Measurements from ENCODE around the gene DRC1. TPM values are rescaled to one million over a fixed set of nuclear protein-coding genes. Genes with fewer than 3 reads are reported as not detected.

DRC1 gene
- total and polyA plus RNA-seq, 2 of the 13 experiments (the other 11 are each of a cell fraction or from before 2014, with no cell fraction given) = 0.07 TPM; not detected in 1

- in situ Hi-C loops (cut with HindIII; ENCODE audit: extremely low pct_ligation_motif_present, low pct_unique_long_range_greater_than_20kb) = no loop called here
- Histone ChIP-seq H3K4me2 (ENCODE audit: low read depth, low read length) (peak overlapping the region; percentile 67), H2AFZ (ENCODE audit: low read length) (no peak overlapping the region), H3K9ac (ENCODE audit: insufficient read depth, low read depth, low read length) (no peak overlapping the region), H4K20me1 (ENCODE audit: insufficient read depth, low read length) (no peaks in the 10 kb centered on the region; the same call in 1 of the 2 replicates), H3K79me2 (ENCODE audit: insufficient read depth, low read length) (no peaks in the 10 kb centered on the region), H3K4me3 (replicated peaks in 1 of 3; ENCODE audit: insufficient read depth in 1 of 3, low read depth in 2 of 3, low read length in 3 of 3) (peak overlapping the region in 2 of 3 experiments; percentile 7 to 62; a peak in 1 of 6 replicates), H3K9me3 (ENCODE audit: low read length) (no peaks in the 10 kb centered on the region), H3K27ac (ENCODE audit: extremely low read length, insufficient read depth, low read length) (no peak overlapping the region), H3K27me3 (ENCODE audit: control insufficient read depth in 1 of 2, insufficient read depth in 2 of 2, low read length in 2 of 2) (peaks cover 3 to 74% of the 10 kb centered on the region in 2 experiments), H3K36me3 (replicated peaks in 1 of 2; ENCODE audit: control insufficient read depth in 1 of 2, insufficient read depth in 2 of 2, low read length in 2 of 2) (no peaks in the 10 kb centered on the region), H3K4me1 (ENCODE audit: insufficient read depth, low read length) (peaks cover 10% of the 10 kb centered on the region)
- DNase-seq (ENCODE audit: low spot score) (peak; percentile 61), ATAC-seq (peak; percentile 95), FAIRE-seq (no peak)
- no TSS peak for BruUV-seq (replicated peaks)
- POLR2A ChIA-PET = no interaction called here
- intact Hi-C loops (cut with micrococcal nuclease; ENCODE audit: unreplicated experiment) = no loop called here
- CTCF ChIA-PET (ENCODE audit: low intra/inter-chr PET ratio, low total read pairs) = interaction anchor here (0.8 to 1.2 kb wide), 2 partner anchors 74 to 75 kb away, joined by 3 to 4 read pairs; no protein-coding TSS in a partner anchor
- WGBS (ENCODE audit: low lambda C conversion rate) = 13% methylated on average over 31 of the region's 41 CpGs
- TF ChIP-seq, protein P1, sequence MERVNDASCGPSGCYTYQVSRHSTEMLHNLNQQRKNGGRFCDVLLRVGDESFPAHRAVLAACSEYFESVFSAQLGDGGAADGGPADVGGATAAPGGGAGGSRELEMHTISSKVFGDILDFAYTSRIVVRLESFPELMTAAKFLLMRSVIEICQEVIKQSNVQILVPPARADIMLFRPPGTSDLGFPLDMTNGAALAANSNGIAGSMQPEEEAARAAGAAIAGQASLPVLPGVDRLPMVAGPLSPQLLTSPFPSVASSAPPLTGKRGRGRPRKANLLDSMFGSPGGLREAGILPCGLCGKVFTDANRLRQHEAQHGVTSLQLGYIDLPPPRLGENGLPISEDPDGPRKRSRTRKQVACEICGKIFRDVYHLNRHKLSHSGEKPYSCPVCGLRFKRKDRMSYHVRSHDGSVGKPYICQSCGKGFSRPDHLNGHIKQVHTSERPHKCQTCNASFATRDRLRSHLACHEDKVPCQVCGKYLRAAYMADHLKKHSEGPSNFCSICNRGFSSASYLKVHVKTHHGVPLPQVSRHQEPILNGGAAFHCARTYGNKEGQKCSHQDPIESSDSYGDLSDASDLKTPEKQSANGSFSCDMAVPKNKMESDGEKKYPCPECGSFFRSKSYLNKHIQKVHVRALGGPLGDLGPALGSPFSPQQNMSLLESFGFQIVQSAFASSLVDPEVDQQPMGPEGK (CRISPR knock-in tag; IDR thresholded peaks at IDR 0.05) = 0 out of 2 replicates have a peak, but pooled peaks have one; percentile 37
- TF ChIP-seq SIX1 (CRISPR knock-in tag; IDR thresholded peaks at IDR 0.05; ENCODE audit: borderline replicate concordance) = 0 out of 2 replicates have a peak, but pooled peaks have one; percentile 21
- no peak for TF ChIP-seq ARHGAP35 (CRISPR knock-in tag; IDR thresholded peaks at IDR 0.05; ENCODE audit: borderline replicate concordance)
- TF ChIP-seq ZNF572 (CRISPR knock-in tag; IDR thresholded peaks at IDR 0.05) = 0 out of 2 replicates have a peak, but pooled peaks have one; percentile 59
- peak; percentile 23; the same call in 1 of the 2 replicates for TF ChIP-seq HOXA3 (CRISPR knock-in tag; IDR thresholded peaks at IDR 0.05)
- TF ChIP-seq HMGXB4 (CRISPR knock-in tag; IDR thresholded peaks at IDR 0.05; ENCODE audit: borderline replicate concordance in 1 of 2, low read depth in 1 of 2) = peak; percentile 66 to 72
- peak; percentile 22; the same call in 1 of the 2 replicates for TF ChIP-seq SP2 (CRISPR knock-in tag; IDR thresholded peaks at IDR 0.05)
- TF ChIP-seq, protein P2, sequence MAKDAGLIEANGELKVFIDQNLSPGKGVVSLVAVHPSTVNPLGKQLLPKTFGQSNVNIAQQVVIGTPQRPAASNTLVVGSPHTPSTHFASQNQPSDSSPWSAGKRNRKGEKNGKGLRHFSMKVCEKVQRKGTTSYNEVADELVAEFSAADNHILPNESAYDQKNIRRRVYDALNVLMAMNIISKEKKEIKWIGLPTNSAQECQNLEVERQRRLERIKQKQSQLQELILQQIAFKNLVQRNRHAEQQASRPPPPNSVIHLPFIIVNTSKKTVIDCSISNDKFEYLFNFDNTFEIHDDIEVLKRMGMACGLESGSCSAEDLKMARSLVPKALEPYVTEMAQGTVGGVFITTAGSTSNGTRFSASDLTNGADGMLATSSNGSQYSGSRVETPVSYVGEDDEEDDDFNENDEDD (CRISPR knock-in tag; IDR thresholded peaks at IDR 0.05; ENCODE audit: borderline replicate concordance) = peak; percentile 30; the same call in 1 of the 2 replicates
- TF ChIP-seq ZNF652 (CRISPR knock-in tag; IDR thresholded peaks at IDR 0.05; ENCODE audit: borderline replicate concordance, low read depth) = no peak
- TF ChIP-seq ELF3 (CRISPR knock-in tag; IDR thresholded peaks at IDR 0.05) = peak; percentile 56; the same call in 1 of the 2 replicates
- 0 out of 2 replicates have a peak, but pooled peaks have one; percentile 24 for TF ChIP-seq ZNF788 (CRISPR knock-in tag; IDR thresholded peaks at IDR 0.05; ENCODE audit: borderline replicate concordance)
- peak; percentile 24; the same call in 1 of the 2 replicates for TF ChIP-seq ZNF768 (CRISPR knock-in tag; IDR thresholded peaks at IDR 0.05)
- TF ChIP-seq, protein P3, sequence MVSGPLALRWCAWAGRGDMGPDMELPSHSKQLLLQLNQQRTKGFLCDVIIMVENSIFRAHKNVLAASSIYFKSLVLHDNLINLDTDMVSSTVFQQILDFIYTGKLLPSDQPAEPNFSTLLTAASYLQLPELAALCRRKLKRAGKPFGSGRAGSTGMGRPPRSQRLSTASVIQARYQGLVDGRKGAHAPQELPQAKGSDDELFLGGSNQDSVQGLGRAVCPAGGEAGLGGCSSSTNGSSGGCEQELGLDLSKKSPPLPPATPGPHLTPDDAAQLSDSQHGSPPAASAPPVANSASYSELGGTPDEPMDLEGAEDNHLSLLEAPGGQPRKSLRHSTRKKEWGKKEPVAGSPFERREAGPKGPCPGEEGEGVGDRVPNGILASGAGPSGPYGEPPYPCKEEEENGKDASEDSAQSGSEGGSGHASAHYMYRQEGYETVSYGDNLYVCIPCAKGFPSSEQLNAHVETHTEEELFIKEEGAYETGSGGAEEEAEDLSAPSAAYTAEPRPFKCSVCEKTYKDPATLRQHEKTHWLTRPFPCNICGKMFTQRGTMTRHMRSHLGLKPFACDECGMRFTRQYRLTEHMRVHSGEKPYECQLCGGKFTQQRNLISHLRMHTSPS (CRISPR knock-in tag; IDR thresholded peaks at IDR 0.05; ENCODE audit: low read depth) = no peak
- 0 out of 2 replicates have a peak, but pooled peaks have one; percentile 51 for TF ChIP-seq RNF2 (conservative IDR thresholded peaks at IDR 0.05; ENCODE audit: low read depth)
Measured at GRCh38 chr2:26503231-26503880, 101.6 kb downstream of the DRC1 start.
